ENCODE data around the gene MYL12B.

DNA sequence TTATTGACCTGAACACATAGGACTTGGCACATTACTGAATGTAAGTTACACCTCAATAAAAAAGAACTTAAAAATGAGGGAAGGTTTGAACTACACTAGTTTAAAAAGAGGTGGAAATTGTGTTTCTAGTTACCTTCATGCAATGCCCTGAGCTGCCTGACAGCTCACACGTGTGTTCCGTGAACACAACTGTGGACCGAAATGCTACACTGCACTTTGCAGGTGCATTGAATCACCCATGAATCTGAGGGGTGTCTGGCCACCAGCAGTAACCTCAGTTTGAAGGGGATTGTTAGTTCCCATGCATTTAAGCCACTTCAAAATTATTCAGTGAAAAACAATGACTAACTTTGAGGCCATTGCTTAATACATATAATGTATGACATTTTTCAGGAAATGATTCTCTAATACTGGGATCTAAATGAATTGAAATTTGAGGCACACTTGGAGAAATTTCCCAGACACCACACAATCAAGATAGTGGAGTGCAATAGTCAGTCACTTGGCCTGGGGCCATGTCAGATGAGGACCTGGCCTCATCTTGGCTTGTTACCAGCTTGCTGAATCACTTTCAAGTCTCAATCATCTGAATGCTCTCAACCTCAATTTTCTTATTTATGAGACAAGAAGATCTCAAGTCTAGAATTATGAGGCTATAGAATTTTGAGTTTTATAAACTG lies 59.3 kb downstream of the MYL12B start:
- TF ChIP-seq, protein P1, sequence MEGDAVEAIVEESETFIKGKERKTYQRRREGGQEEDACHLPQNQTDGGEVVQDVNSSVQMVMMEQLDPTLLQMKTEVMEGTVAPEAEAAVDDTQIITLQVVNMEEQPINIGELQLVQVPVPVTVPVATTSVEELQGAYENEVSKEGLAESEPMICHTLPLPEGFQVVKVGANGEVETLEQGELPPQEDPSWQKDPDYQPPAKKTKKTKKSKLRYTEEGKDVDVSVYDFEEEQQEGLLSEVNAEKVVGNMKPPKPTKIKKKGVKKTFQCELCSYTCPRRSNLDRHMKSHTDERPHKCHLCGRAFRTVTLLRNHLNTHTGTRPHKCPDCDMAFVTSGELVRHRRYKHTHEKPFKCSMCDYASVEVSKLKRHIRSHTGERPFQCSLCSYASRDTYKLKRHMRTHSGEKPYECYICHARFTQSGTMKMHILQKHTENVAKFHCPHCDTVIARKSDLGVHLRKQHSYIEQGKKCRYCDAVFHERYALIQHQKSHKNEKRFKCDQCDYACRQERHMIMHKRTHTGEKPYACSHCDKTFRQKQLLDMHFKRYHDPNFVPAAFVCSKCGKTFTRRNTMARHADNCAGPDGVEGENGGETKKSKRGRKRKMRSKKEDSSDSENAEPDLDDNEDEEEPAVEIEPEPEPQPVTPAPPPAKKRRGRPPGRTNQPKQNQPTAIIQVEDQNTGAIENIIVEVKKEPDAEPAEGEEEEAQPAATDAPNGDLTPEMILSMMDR (IDR thresholded peaks at IDR 0.05): no peak
- no peak for TF ChIP-seq POLR2A (IDR thresholded peaks at IDR 0.05)

All from right lobe of liver (tissue), 4 donors.